HepG2 (cell line): ENCODE data around the gene AARSD1. TPM values are rescaled to one million over a fixed set of nuclear protein-coding genes. Genes with fewer than 3 reads are reported as not detected.

Experiments used
- BRD4 ChIP-seq: sonication (generic); formaldehyde crosslinking; IDR thresholded peaks from 2 replicates; pipeline ENCODE4 v1.4.0; 2020; ENCODE audit warnings: missing genetic modification reagents
- FOXP1 ChIP-seq, 2 experiments: fragments of 450-650 bp in 1 of 2; IDR thresholded peaks; 2 replicates each; pipeline ENCODE4 v1.6.1; 2017 to 2018; ENCODE audit warnings: antibody characterized with exemption in 1 of 2
- HHEX ChIP-seq: IDR thresholded peaks from 2 replicates; pipeline ENCODE4 v1.6.1; 2016; ENCODE audit warnings: control low read depth
- JDP2 ChIP-seq: sonication (generic); formaldehyde crosslinking; IDR thresholded peaks from 2 replicates; pipeline ENCODE4 v1.8.1; 2022; ENCODE audit warnings: missing genetic modification reagents, borderline replicate concordance
- MAF1 ChIP-seq: sonication (generic); formaldehyde crosslinking; IDR thresholded peaks from 2 replicates; pipeline ENCODE4 v1.5.0; 2020; ENCODE audit warnings: missing genetic modification reagents, borderline replicate concordance
- MAFF ChIP-seq: IDR thresholded peaks from 2 replicates; pipeline ENCODE4 v1.6.1; 2011; ENCODE audit warnings: low read depth, low read length, improper control_type of control experiment
- MTA1 ChIP-seq: sonication (generic); formaldehyde crosslinking; IDR thresholded peaks from 2 replicates; pipeline ENCODE4 v1.4.0; 2020; ENCODE audit warnings: missing genetic modification reagents, mild to moderate bottlenecking, borderline replicate concordance
- NCOA1 ChIP-seq: sonication (generic); formaldehyde crosslinking; IDR thresholded peaks from 2 replicates; pipeline ENCODE4 v1.9.0; 2021; ENCODE audit warnings: missing genetic modification reagents
- PPARG ChIP-seq: conservative IDR thresholded peaks from 2 replicates; pipeline ENCODE4 v1.6.1; 2016; ENCODE audit warnings: missing biosample characterization, missing genetic modification reagents
- SMAD3 ChIP-seq: sonication (generic); formaldehyde crosslinking; IDR thresholded peaks from 2 replicates; pipeline ENCODE4 v1.4.0; 2020; ENCODE audit warnings: missing genetic modification reagents
- SRSF1 ChIP-seq: fragments of 200-400 bp; formaldehyde crosslinking; optimal IDR thresholded peaks from 2 replicates; pipeline ENCODE3; 2017; ENCODE audit warnings: mild to moderate bottlenecking, low read depth, low read length, moderate library complexity
- TCF7 ChIP-seq: sonication (generic); IDR thresholded peaks from 2 replicates; pipeline ENCODE4 v1.6.1; 2016; ENCODE audit warnings: antibody characterized with exemption, low read depth
- TSC22D2 ChIP-seq: sonication (generic); formaldehyde crosslinking; IDR thresholded peaks from 2 replicates; pipeline ENCODE4 v1.5.1; 2020; ENCODE audit warnings: missing genetic modification reagents, mild to moderate bottlenecking, borderline replicate concordance
- ZBTB21 ChIP-seq: sonication (generic); formaldehyde crosslinking; IDR thresholded peaks from 2 replicates; pipeline ENCODE4 v1.4.0; 2020; ENCODE audit warnings: missing genetic modification reagents
- ZKSCAN5 ChIP-seq: sonication (generic); formaldehyde crosslinking; IDR thresholded peaks from 2 replicates; pipeline ENCODE4 v1.5.1; 2020; ENCODE audit warnings: mild to moderate bottlenecking, missing genetic modification reagents
- ZNF124 ChIP-seq: sonication (generic); formaldehyde crosslinking; IDR thresholded peaks from 2 replicates; pipeline ENCODE4 v1.4.0; 2020; ENCODE audit warnings: missing genetic modification reagents
- ZNF17 ChIP-seq: sonication (generic); formaldehyde crosslinking; IDR thresholded peaks from 2 replicates; pipeline ENCODE4 v1.5.0; 2020; ENCODE audit warnings: mild to moderate bottlenecking, missing genetic modification reagents
- ZNF230 ChIP-seq: sonication (generic); formaldehyde crosslinking; IDR thresholded peaks from 2 replicates; pipeline ENCODE4 v1.4.0; 2020; ENCODE audit warnings: mild to moderate bottlenecking, missing genetic modification reagents
- ZNF33A ChIP-seq: sonication (generic); formaldehyde crosslinking; IDR thresholded peaks from 2 replicates; pipeline ENCODE4 v1.5.1; 2020; ENCODE audit warnings: missing genetic modification reagents, mild to moderate bottlenecking, moderate library complexity, borderline replicate concordance
- ZNF33B ChIP-seq: sonication (generic); formaldehyde crosslinking; IDR thresholded peaks from 2 replicates; pipeline ENCODE4 v1.5.1; 2020; ENCODE audit warnings: mild to moderate bottlenecking, missing genetic modification reagents
- ZNF460 ChIP-seq: sonication (generic); formaldehyde crosslinking; IDR thresholded peaks from 2 replicates; pipeline ENCODE4 v1.5.1; 2020; ENCODE audit warnings: missing genetic modification reagents, mild to moderate bottlenecking, borderline replicate concordance
- ZNF546 ChIP-seq: sonication (generic); formaldehyde crosslinking; conservative IDR thresholded peaks from 2 replicates; pipeline ENCODE4 v1.8.1; 2023; ENCODE audit warnings: mild to moderate bottlenecking, missing genetic modification reagents
- polyA plus RNA-seq, 8 experiments: library from polyadenylated mRNA; depleted of rRNA in 3 of 8; stranded (reverse) in 7 of 8; unstranded in 1 of 8; fragments of >200 nt; fragmentation: Illumina TruSeq in 4 of 8; extraction: Trizol in 4 of 8; gene quantifications; 2 replicates each; pipeline versions ENCODE4 v1.2.1 to v1.2.3, GENCODE V29; 2011 to 2016; ENCODE audit warnings: low read depth in 4 of 8, missing spikeins in 1 of 8, mixed read lengths in 1 of 8; ENCODE audit not compliant: insufficient read depth in 1 of 8
- total RNA-seq, 5 experiments: library from RNA; depleted of rRNA; stranded (reverse); fragments of >200 nt; fragmentation: Illumina TruSeq; extraction: Trizol; gene quantifications; 2 replicates each; pipeline ENCODE4 v1.2.3, GENCODE V29; 2016; ENCODE audit warnings: low read depth in 1 of 5
- TF ChIP-seq, protein P1 (sequence below): sonication (generic); formaldehyde crosslinking; IDR thresholded peaks from 2 replicates; pipeline ENCODE4 v1.4.0; 2020; ENCODE audit warnings: low read depth, missing genetic modification reagents
- TF ChIP-seq, protein P2 (sequence below): sonication (generic); formaldehyde crosslinking; IDR thresholded peaks from 2 replicates; pipeline ENCODE4 v1.8.1; 2022; ENCODE audit warnings: low read depth, mild to moderate bottlenecking, missing genetic modification reagents
- TF ChIP-seq, protein P3 (sequence below), 2 experiments: fragments of 450-650 bp in 1 of 2; sonication (generic) in 1 of 2; formaldehyde crosslinking; IDR thresholded peaks; 2 replicates each; pipeline versions ENCODE4 v1.5.0 to v1.8.0; 2020 to 2022; ENCODE audit warnings: mild to moderate bottlenecking in 1 of 2, missing genetic modification reagents in 1 of 2

The AARSD1 gene
- total and polyA plus RNA-seq, 2 of the 13 experiments (the other 11 are each of a cell fraction or from before 2014, with no cell fraction given): 24.7 to 29.3 TPM

DNA sequence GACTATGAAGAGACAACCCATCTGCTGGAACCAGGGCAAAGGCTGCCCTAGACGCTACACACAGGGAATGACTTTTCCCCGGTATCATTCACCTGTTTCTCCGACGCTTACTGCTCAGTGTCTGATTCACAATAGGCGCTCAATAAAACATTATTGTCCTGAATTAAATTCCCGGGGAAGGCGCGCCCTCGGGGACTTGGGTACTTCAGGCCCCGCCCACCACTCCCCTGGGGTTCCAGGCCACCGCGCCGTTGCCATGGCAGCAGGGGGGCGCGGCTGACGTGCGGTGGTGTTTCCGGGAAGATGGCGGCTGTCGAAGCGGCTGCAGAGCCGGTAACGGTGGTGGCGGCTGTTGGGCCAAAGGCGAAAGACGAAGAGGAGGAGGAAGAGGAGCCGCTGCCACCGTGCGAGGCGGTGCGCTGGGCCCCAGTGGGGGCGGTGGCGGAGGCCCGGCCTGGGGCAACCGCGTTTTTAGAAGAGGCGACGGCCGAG lies 16.1 kb upstream of the AARSD1 start, which contains the start of gene RUNDC1 (continued):
- TF ChIP-seq, protein P1, sequence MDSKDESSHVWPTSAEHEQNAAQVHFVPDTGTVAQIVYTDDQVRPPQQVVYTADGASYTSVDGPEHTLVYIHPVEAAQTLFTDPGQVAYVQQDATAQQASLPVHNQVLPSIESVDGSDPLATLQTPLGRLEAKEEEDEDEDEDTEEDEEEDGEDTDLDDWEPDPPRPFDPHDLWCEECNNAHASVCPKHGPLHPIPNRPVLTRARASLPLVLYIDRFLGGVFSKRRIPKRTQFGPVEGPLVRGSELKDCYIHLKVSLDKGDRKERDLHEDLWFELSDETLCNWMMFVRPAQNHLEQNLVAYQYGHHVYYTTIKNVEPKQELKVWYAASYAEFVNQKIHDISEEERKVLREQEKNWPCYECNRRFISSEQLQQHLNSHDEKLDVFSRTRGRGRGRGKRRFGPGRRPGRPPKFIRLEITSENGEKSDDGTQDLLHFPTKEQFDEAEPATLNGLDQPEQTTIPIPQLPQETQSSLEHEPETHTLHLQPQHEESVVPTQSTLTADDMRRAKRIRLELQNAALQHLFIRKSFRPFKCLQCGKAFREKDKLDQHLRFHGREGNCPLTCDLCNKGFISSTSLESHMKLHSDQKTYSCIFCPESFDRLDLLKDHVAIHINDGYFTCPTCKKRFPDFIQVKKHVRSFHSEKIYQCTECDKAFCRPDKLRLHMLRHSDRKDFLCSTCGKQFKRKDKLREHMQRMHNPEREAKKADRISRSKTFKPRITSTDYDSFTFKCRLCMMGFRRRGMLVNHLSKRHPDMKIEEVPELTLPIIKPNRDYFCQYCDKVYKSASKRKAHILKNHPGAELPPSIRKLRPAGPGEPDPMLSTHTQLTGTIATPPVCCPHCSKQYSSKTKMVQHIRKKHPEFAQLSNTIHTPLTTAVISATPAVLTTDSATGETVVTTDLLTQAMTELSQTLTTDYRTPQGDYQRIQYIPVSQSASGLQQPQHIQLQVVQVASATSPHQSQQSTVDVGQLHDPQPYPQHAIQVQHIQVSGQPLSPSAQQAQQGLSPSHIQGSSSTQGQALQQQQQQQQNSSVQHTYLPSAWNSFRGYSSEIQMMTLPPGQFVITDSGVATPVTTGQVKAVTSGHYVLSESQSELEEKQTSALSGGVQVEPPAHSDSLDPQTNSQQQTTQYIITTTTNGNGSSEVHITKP (CRISPR knock-in tag): peak; percentile 17; the same call in 1 of the 2 replicates
- TF ChIP-seq ZNF460: no peak
- 0 out of 2 replicates have a peak, but pooled peaks have one; percentile 44 for TF ChIP-seq MAF1 (CRISPR knock-in tag)
- TF ChIP-seq MAFF: no peak
- TF ChIP-seq HHEX (CRISPR knock-in tag): no peak
- no peak for TF ChIP-seq ZNF546 (CRISPR knock-in tag)
- no peak for TF ChIP-seq JDP2
- no peak for TF ChIP-seq SMAD3
- no peak for TF ChIP-seq TCF7
- no peak for TF ChIP-seq ZNF33B (CRISPR knock-in tag)
- peak; percentile 82 for TF ChIP-seq SRSF1
- TF ChIP-seq ZBTB21 (CRISPR knock-in tag): peak; percentile 24; the same call in 1 of the 2 replicates
- TF ChIP-seq ZNF124 (CRISPR knock-in tag): 0 out of 2 replicates have a peak, but pooled peaks have one; percentile 19
- no peak for TF ChIP-seq ZNF230 (CRISPR knock-in tag)
- peak; percentile 64; the same call in 1 of the 2 replicates for TF ChIP-seq NCOA1 (CRISPR knock-in tag)
- peak; percentile 71 for TF ChIP-seq BRD4 (CRISPR knock-in tag)
- TF ChIP-seq TSC22D2 (CRISPR knock-in tag): no peak
- TF ChIP-seq, protein P2, sequence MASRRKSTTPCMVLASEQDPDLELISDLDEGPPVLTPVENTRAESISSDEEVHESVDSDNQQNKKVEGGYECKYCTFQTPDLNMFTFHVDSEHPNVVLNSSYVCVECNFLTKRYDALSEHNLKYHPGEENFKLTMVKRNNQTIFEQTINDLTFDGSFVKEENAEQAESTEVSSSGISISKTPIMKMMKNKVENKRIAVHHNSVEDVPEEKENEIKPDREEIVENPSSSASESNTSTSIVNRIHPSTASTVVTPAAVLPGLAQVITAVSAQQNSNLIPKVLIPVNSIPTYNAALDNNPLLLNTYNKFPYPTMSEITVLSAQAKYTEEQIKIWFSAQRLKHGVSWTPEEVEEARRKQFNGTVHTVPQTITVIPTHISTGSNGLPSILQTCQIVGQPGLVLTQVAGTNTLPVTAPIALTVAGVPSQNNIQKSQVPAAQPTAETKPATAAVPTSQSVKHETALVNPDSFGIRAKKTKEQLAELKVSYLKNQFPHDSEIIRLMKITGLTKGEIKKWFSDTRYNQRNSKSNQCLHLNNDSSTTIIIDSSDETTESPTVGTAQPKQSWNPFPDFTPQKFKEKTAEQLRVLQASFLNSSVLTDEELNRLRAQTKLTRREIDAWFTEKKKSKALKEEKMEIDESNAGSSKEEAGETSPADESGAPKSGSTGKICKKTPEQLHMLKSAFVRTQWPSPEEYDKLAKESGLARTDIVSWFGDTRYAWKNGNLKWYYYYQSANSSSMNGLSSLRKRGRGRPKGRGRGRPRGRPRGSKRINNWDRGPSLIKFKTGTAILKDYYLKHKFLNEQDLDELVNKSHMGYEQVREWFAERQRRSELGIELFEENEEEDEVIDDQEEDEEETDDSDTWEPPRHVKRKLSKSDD (CRISPR knock-in tag): peak; percentile 94
- TF ChIP-seq PPARG: peak; percentile 68
- TF ChIP-seq, protein P3, sequence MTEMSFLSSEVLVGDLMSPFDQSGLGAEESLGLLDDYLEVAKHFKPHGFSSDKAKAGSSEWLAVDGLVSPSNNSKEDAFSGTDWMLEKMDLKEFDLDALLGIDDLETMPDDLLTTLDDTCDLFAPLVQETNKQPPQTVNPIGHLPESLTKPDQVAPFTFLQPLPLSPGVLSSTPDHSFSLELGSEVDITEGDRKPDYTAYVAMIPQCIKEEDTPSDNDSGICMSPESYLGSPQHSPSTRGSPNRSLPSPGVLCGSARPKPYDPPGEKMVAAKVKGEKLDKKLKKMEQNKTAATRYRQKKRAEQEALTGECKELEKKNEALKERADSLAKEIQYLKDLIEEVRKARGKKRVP (CRISPR knock-in tag; IDR thresholded peaks at IDR 0.05): no peak
- no peak for TF ChIP-seq FOXP1 (IDR thresholded peaks at IDR 0.05)
- no peak for TF ChIP-seq FOXP1 (CRISPR knock-in tag; IDR thresholded peaks at IDR 0.05)
- no peak for TF ChIP-seq ZKSCAN5 (CRISPR knock-in tag)
- TF ChIP-seq MTA1 (CRISPR knock-in tag): no peak
- TF ChIP-seq ZNF17 (CRISPR knock-in tag): no peak
- TF ChIP-seq ZNF33A: no peak
